Erythroblast (primary cell): ENCODE results near the gene MAD1L1.

Experiments used
- GATA1 ChIP-seq: IDR thresholded peaks from 2 replicates; pipeline ENCODE4 v1.6.1; 2011; ENCODE audit warnings: low read depth, mild to moderate bottlenecking, control low read depth, low read length, moderate library complexity
- POLR2A ChIP-seq: IDR thresholded peaks from 2 replicates; pipeline ENCODE4 v1.6.1; 2011; ENCODE audit warnings: mild to moderate bottlenecking, low read length

- TF ChIP-seq POLR2A: no peak
- no peak for TF ChIP-seq GATA1
These were observed 114.7 kb downstream of the MAD1L1 start for GRCh38 chr7:2118056-2118455.
